CD4-positive, alpha-beta T cell treated with Interleukin-21 for 1 hour (primary cell): ENCODE data around the gene ANAPC16.
"Not testable (repeated sequence)": the region's sequence is repeated elsewhere in the genome, so short reads cannot be mapped to it uniquely, and the experiment has no call there.

Experiments used
- DNase-seq: peaks from one replicate; pipeline ENCODE4 v3.0.0-alpha.2; 2020

Gene ANAPC16

DNA sequence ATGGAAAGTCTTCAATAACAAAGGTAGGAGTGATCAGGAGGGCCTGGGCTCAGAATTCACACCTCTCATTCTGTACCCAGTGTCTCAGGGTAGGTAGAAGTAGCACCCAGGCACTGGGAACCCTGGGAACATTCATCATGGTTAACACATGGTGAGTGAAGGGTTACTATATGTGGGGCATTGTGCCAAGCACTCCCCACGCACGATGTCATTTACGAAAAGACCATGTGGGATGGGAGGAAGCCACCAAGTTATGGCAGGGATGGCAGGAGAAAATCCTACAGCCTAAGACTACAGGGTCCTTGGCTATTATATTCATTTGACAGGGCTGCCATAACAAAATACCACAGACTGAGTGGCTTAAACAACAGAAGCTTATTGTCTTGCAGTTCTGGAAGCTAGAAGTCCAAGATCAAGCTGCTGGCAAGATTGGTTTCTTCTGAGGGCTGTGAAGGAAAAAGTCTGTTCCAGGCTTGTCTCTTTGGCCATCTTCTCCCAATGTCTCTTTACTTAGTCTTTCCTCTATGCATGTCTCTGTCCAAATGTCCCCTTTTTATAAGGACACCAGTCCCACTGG lies 30.2 kb downstream of the ANAPC16 start:
- DNase-seq, result no peak

DNA sequence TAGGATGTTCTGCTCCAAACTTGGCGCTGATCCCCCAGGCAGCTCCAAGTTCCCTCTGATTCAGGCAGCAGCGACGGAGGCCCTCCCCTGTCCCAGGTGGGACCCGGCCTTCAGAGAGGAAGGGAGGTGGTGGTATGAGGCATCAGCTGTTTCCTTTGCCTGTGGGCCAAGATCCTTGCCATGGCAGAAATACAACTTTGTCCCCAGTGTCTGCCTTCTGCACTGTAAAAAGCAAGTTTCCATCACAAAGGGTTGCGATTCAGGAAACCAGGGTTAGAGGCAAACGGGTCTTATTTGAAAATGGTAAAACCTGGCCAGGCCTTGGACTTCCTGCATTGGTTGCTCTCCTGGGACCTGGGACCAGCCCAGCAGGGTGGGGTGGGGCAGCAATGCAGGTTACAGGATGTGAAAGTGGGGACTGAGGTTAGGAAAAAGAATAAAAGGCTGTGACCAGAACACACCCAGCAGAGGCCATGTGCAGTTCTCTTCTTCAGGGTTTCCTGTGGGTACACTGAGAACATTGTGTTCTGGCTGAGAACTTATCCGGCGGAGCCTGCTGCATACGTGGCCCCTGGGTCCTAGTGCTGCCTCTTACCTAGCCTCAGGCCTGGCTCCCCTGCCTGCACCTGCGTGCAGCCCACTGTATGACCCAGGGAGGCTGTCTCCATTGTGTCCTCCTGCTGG lies 32.8 kb downstream of the ANAPC16 start:
- peak; percentile 85 for DNase-seq

DNA sequence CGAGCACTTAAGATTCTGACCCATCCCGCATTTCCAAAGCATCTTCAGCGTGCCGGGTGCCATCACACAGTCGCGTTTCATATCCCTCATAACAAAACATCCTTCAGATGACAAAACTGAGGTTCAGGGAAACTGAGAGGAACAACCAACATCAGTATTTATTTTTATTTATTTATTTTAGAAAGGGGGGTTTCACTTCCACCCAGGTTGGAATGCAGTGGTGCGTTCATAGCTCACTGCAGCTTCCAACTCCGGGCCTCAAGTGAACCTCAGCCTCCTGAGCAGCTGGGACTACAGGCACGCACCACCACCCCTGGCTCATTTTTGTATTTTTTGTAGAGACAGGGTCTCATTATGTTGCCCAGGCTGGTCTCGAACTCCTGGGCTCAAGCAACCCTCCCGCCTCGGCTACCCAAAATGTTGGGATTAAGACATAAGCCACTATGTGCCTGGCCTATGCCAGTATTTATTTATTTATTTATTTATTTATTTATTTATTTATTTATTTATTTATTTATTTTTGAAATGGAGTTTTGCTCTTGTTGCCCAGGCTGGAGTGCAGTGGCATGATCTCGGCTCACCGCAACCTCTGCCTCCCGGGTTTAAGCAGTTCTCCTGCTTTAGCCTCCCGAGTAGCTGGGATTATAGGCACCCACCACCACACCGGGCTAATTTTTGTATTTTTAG lies 33.5 kb downstream of the ANAPC16 start:
- DNase-seq, result not testable (repeated sequence)

DNA sequence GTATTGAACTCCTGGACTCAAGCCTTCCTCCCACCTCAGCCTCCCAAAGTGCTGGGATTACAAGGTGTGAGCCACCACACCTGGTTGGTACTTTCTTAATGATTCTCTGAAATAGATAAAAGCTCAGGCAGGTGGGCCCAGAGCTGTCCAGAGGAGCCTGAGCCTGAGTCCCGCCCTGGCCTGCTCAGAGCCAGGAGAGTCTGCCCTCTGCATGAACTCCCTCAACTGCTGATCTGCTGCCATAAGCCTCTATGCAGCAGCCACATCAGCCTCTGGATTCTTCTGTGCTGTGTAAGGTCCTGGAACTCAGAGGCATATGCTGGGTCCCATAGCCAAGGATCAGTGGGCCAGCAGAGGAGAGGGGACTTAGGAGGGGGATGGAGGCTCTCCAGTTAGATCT lies 34.9 kb downstream of the ANAPC16 start:
- DNase-seq, result no peak

DNA sequence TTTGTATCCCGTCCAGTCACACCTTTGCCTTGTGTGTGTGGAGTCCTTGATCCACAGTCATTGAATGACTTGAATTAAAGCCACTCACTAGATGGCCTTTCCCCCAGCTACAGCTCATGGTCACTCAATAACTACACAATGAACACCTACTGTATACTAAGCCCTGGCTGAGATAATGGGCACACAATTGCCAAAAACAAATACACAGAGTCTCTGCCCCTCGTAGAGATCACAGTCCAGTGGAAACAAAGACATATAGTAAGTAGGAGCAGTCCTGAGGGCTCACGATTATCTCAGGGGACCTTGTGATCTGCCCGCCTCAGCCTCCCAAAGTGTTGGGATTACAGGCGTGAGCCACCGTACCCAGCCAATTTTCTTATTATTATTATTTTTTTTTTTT lies 35.8 kb downstream of the ANAPC16 start:
- no peak for DNase-seq

DNA sequence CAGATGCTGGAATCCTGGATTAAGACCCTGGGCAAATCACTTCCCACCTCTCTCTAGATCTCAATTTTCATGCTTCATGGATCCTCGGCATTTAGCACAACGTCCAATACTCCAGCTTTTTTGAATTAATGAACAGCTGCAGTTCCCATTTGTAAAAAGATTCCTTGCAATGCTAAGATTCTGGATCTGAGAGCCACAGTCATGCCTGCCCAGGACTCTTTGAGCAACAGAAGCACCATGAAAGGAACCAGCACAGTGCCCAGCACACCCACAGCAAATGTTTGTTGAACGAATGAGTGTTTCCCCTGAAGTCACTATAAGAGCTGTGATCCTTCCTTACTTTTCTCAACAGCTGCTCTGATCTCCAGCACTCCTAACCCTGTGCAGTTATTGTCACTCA lies 37.2 kb downstream of the ANAPC16 start:
- no peak for DNase-seq

DNA sequence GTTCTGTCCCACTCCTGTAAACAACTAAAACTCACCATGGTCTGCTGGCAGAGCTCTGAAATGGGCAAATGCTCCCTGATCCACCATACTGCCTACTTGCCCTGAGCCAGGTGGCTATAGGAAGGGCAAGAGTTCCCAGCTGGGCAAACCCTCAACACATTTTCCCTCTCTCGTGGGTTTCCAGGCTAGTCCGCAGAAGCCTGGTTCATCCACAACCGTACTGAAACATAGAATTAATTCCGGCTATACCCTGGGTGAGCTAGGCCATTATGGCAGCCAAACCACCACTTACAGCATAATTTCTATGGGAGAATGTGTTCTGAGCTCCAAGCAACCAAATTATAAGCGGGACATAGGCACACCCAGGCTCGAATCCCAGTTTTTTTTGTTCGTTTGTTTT lies 37.8 kb downstream of the ANAPC16 start:
- no peak for DNase-seq

DNA sequence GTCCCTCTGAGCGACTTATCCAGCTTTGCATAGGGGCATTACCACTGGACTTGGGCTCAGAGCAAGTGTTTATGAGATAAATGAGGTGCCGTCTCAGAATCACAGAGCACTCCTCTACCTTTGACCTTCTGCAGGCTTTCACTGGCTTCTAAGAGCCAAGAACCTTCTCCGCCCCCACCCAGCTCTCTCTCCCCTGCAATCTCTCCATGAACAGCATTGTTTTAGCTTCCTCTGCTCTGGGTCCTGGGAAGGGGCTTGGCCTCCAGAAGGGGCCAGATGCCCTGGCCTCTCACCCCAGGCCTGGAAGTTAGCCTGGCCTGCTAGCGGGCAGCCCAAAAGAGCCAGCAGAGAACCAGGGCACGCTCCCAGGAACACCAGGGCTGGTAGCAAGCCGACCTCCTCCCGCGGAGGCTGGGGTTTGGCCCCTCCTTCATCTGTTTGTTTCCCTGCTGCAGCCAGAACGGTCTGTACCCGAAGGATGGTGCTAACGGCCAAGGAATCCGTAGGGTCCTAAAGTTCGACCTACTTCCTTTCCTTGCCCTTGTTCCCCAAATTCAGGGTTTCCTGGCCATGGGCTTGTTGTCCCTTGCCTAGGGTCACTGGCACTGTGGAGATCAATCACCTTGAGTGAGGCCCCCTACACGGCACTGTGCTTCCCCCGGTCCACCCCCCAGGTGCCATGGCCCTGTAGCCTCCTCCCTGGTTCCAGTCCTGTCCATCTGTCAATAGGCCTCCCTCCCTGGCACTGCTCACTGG lies 39.2 kb downstream of the ANAPC16 start:
- DNase-seq, result peak; percentile 45

DNA sequence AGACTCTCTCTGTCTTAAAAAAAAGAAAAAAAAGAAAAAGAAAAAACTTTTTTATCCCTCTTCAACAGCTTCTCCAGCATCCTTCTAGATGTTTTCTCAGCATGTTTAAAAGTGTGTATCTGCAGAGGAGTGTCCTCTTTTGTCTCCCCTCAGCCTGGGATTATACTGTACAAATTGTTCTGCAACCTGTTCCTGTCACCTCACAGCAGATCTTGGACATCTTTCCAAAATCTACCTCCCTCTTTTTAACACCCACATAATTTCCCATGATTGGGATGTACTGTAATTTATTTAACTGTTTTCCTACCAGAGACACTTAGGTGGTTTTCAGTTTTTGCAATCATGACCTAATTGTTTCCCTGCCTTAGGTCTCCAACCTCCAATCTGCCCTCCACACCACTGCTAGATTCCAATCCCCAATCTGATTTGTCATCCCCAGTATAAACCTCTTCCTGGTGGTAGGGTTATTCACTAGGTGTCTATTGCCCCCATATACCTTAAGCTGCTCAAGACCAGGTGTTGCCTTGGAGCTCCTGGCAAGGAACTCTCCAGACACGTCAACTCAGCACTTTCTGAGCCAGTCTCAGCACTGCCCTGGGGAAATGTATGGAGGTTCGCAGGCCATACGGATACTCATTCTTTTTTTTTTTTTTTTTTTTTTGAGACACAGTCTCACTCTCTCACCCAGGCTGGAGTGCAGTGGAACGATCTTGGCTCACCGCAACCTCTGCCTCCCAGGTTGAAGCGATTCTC lies 40.3 kb downstream of the ANAPC16 start:
- no peak for DNase-seq

DNA sequence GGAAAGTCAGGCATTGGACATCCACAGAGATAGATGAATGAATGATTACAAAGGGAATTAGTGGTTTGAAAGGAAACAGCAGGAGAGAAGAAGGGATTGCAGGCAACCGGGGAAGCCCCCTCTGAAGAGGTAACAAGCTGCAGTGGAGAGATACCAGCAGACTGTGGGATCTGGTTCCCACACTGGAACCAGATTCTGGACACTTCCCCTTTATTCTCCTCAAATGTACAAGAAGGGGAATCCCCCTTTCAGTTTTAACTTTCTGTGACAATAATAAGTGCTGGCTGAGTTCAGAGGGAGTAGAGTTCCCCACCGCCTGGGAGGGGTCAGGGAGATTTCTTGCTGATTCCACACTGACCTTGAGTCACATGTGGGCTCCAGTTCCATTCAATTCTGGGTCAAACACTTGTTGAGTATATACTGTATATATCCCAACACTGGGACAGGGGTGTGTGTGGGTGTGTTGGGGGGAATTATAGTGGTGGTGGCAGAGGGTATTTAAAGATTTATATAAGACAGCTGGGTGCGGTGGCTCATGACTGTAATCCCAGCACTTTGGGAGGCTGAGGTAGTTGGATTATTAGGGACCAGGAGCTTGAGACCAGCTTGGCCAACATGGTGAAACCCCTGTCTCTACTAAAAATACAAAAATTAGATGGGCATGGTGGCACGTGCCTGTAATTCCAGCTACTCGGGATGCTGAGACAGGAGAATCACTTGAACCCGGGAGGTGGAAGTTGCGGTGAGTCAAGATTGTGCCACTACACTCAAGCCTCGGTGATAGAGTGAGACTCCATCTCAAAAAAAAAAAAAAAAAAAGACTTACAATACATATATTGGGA lies 41.5 kb downstream of the ANAPC16 start:
- peak; percentile 30 for DNase-seq

DNA sequence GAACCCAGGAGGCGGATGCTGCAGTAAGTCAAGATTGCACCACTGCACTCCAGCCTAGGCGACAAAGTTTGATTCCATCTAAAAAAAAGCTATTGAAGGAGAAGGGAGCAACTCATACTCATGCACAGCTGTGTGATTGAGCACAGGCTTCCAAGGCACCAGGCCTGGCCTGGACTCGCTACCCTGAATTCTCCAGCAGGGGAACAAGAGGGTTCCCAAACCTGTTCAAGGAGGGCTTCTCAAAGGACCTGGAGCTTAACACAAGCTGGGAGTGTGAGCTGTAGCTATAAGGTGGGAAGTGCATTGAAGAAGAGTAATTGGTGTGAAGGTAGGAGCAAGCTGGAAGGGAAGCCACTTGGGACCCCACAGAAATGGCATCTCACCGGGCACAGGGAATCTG lies 42.8 kb downstream of the ANAPC16 start:
- DNase-seq, result no peak

DNA sequence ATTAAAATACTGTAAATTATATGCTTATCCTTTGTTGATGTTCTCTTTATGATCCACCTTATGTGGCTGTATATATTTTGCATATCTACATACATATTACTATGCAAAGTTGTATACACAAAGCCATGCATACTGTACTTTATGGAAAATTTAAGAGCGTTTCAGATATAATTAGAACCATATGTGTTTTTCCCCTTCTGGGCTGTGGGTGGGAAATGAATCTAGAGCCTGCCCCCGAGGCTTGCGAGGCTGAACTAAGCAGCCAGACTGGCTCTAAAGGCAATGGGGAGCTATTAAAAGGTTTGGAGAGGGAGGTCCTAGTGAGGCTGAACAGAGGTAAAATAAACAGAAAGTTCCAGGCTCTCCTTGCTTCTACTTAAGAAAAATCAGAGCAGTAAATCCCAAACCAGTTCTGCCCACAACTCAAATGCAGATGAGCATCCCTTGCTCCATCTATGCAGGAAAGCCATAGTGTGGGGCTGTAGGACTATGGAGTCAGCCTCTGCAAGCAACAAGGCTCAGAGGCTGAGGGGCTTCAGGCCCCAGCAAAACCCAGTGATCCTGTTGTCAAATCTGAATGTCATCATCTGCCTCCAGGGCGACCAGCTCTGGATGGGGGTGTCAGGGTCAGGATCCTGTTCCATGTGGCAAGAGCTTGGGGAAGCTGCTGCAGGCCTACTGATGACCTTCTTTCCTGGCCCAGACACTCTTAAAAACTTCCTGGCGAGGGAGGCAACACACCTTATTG lies 43.9 kb downstream of the ANAPC16 start:
- DNase-seq, result no peak

DNA sequence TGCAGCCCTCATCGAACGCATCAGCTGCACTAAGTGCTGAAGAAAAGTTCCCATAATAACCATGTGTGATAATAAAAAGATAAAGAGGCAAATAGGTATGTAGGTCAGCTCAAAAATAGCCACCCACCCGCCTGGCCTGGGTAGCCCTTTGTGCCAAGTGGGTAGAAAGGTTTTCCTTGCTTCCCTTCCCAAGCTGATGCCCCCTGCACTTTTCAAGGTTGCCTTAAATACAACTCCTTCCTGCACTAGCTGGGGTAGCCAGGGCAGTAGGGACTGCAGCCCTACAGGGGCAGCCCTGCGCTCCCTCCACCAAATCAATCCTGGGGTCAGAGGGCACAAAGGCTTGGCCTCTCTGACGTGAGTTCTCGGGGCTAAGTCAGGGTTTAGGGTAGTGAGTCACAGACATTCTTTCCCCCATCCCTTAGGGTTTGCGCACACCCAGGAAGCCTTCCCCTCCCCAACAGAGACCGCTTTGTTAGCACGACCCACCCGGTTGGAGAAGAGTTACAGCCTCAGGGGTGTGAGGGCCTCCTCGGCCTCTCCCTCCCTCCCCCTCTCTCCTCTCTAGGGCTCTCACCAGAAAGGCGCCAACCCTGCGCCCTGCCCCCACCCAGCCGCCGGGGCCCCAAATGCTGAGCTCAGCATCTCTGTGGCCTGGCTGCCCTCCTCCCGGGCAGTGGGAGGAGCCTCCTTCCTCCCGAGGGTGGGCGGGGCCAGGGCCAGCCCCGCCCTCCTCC lies 44.6 kb downstream of the ANAPC16 start:
- peak; percentile 90 for DNase-seq

DNA sequence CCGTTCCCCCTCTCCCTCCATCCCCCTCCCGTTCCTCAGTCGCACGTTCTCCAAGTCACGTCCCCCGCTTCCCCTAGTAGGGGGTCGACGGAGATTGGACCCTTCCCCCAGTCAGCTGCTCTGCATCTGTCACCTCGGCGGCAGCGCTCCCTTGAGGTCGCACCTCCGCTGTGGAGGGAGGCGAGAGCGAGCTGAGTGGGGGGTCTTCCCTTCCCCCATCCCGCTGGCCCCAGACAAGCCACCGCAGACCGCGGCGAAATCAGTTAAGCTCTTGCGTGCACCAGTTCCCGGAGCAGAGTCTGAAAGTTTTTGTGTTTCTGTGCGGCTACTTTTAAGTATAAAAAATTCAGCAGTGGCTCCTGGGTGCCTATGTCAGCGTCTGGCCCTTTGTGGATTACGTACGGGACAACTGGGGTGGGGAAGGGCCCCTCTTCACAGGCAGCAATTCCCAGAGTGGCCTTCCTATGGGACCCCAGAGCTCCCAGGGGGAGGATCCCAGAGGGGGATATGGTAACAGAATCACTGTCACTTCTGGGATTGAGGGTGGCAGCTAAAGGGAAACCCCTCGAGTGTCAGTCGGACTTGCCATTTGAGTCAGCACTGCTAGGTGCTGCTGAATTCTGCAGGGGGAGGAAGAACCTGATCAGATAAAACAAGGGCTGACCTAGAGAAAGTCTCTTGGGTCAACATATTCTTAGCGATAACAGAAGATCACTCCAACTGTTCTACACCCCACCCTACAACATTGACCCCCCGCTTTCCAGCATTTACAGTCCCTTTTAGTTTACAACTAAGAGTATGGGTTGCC lies 45.4 kb downstream of the ANAPC16 start:
- DNase-seq, result peak; percentile 81

DNA sequence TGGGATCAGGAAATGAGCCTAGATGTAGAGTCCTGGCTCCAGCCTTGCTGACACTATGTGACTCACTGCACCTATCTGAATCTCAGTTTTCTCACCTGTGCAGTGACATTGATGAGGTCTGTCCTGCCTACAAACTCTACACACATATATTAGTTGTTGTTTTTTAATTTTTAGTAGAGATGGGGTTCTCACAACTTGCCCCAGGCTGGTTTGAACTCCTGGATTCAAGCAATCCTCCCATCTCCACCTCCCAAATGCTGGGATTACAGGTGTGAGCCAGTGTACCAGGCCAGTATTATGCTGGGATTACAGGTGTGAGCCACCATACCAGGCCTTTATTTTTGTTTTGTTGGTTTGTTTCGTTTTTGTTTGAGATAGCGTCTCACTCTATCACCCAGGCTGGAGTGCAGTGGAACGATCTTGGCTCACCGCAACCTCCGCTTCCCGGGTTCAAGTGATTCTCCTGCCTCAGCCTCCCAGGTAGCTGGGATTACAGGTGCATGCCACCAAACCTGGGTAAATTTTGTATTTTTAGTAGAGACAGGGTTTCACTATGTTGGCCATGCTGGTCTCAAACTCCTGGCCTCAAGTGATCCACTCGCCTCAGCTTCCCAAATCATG lies 46.1 kb downstream of the ANAPC16 start:
- no peak for DNase-seq

DNA sequence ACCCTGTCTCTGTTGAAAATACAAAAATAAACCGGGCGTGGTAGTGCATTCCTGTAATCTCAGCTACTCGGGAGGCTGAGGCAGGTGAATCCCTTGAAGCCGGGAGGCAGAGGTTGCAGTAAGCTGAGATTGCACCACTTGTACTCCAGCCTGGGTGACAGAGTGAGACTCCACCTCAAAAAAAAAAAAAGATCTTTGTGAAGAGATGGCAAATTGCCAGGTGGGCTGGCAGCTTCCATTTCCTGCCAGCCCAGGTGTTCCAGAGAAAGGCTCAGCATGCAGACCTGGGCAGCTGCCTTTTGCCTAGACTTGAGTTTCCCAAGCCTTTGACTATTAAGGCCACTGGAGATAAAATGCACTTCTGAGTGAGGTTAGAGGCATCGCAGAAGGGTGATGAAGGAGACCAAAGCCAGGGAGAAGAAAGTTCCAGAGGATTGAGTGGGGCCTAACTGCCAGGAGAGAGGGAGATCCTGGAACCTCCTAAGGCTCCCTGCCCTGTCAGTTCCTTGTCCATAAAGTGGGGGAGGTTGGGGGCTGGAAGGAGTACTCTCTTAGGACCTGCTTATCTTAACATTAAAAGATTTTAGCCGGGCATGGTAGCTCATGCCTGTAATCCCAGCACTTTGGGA lies 47.9 kb downstream of the ANAPC16 start:
- peak; percentile 59 for DNase-seq

DNA sequence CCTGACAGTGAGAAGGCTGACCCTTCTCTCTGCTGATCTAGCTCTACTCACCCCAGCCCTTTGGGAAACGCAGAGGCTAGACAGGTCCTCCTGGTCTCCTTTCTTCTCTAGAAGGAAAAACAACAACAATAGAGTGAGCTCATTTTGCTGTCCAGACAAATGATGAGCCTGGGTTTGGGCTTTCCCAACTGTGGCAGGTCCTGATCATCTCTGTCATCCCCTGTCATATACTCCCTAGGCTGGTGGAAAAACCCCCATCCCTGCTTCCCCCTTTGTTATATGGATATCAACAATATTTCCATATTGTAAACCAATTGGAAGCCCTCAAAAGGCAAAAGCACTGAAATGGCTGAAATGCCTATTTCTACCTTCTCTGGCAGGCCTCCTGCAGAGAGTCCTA lies 48.7 kb downstream of the ANAPC16 start:
- DNase-seq, result no peak

DNA sequence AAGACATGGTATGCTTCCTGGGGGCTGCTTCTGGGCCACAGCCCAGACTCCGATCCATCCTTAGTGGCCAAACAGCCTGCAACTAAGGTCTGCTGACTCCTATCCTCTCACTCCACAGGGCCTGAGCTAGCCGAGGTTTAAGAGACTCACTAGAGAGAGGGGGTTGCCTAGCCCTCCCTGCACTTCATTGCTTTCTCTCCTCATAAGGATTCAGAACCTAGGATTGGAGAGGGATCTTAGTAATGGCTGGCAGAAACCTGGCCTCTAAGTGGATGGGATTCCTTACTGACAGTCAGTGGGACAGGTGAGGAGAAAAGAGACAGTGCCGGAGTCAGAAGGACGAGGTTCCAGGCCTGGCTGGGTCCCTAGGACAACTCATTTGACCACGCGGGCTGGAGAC lies 49.7 kb downstream of the ANAPC16 start:
- DNase-seq, result no peak
